ENCODE data around the gene REPS1.

GRCh38 chr6:138909975-138910374 is 78.1 kb downstream of the REPS1 start:
- TF ChIP-seq CTCF (IDR thresholded peaks at IDR 0.05) (no peak), POLR2A (IDR thresholded peaks at IDR 0.05) (no peak)
